Effector memory CD8-positive, alpha-beta T cell (primary cell): ENCODE results near the gene CARD19.

ENCODE experiments used
- ATAC-seq: fragments of 150-1000 bp; cut with Tn5 transposase; replicated peaks from 2 replicates; pipeline ENCODE4 v1.10.0; 2021; ENCODE audit warnings: mild to moderate bottlenecking, moderate library complexity
- DNase-seq, 3 experiments: peaks; one replicate each; pipeline ENCODE4 v3.0.0; 2021
- H3K27ac Mint-ChIP-seq, 2 donors: one replicate each; pipeline ENCODE4 v1.8.0; 2022; ENCODE audit warnings: mild to moderate bottlenecking in 2 of 2, mixed read lengths in 2 of 2, moderate library complexity in 2 of 2
- H3K27me3 Mint-ChIP-seq, 2 donors: one replicate each; pipeline ENCODE4 v1.8.0; 2022; ENCODE audit warnings: mixed read lengths in 2 of 2
- H3K36me3 Mint-ChIP-seq: one replicate; pipeline ENCODE4 v1.8.0; 2022; ENCODE audit warnings: mild to moderate bottlenecking, moderate library complexity, mixed read lengths; ENCODE audit not compliant: insufficient read depth
- H3K4me1 Mint-ChIP-seq, 2 donors: one replicate each; pipeline ENCODE4 v1.8.0; 2022; ENCODE audit warnings: low read depth in 2 of 2, mixed read lengths in 2 of 2
- H3K4me3 Mint-ChIP-seq, 2 donors: one replicate each; pipeline ENCODE4 v1.8.0; 2022; ENCODE audit warnings: mild to moderate bottlenecking in 2 of 2, mixed read lengths in 2 of 2, moderate library complexity in 2 of 2
- H3K9me3 Mint-ChIP-seq, 2 donors: one replicate each; pipeline ENCODE4 v1.8.0; 2022; ENCODE audit warnings: mixed read lengths in 2 of 2

The CARD19 gene

DNA sequence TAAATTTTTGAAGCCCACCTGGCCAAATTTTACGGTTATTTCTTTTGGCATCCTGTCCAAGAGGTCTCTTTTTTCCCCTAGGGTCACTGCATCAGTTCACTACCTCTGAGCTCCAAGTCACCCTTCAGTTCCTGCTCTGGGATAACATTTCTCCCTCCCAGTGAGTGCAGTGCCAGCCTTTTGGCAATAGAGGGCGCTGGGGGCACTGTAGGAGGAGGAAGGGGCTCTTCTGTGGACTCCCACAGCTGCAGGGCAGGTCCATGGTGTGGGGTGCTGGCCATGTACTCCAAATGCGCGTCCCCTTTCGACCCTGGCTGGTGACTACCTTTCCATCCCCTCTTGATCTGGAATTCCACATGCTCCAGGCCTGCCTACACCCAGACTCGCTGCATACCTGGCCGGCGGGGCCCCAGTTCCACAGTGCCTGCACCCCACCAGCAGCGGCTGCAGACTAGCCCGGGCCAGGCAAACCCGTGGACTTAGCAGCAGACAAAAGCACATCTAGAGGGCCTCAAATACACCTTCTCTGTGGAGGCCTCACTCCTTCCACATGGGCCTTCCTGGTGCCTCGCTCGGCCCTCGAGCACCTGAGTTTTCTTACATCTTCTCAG lies 58.4 kb downstream of the CARD19 start:
- Mint-ChIP-seq H3K4me1 (peaks cover 0 to 2% of the 10 kb centered on the region in 2 donors), H3K9me3 (no peaks in the 10 kb centered on the region), H3K4me3 (no peak overlapping the region), H3K27ac (no peak overlapping the region), H3K27me3 (no peaks in the 10 kb centered on the region), H3K36me3 (no peaks in the 10 kb centered on the region)
- ATAC-seq (peak; percentile 44), DNase-seq (peak; percentile 37 to 40 (median 39))

DNA sequence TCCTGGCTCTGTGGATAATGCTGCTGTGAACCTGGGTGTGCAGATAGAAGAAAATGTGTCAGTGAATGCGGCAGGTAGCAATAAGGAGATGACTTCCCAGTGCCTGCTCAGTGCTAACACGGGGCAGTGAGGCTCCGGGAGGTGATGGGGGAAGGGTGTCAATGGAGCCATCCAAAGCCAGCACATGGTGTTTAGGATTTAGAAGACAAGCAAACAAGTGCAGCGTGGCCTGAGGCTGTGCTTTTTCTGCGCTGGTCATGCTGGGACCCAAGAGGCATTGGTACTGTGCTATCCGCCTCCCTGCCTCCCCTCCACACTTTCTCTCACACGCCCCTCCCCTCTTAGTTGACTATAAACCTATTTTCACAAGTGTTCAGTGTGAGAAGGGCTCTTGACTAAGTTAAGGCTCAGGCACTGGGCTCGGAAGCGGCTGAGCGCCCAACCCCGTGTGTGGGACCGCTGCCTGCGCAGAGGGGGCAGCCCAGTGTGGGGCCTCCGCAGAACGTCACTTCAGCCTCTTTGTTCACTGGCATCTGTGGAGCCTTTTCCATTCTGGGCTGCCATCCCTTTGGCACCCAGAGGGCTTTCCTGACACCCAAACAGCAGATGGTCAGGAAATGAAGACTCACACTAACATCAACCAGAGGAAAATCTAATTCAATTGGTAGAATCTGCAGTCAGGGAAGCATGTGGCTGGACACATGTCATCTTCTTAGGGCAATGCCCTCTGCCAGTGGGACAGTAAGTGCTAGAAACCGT lies 59.9 kb downstream of the CARD19 start:
- no peaks in the 10 kb centered on the region for H3K27me3 Mint-ChIP-seq
- H3K9me3 Mint-ChIP-seq = no peaks in the 10 kb centered on the region
- no peak overlapping the region for H3K4me3 Mint-ChIP-seq
- H3K27ac Mint-ChIP-seq = peak overlapping the region in 1 of 2 donors; percentile 17
- H3K36me3 Mint-ChIP-seq = no peaks in the 10 kb centered on the region
- ATAC-seq (no peak), DNase-seq (no peak)
- H3K4me1 Mint-ChIP-seq = peaks cover 0 to 3% of the 10 kb centered on the region in 2 donors

DNA sequence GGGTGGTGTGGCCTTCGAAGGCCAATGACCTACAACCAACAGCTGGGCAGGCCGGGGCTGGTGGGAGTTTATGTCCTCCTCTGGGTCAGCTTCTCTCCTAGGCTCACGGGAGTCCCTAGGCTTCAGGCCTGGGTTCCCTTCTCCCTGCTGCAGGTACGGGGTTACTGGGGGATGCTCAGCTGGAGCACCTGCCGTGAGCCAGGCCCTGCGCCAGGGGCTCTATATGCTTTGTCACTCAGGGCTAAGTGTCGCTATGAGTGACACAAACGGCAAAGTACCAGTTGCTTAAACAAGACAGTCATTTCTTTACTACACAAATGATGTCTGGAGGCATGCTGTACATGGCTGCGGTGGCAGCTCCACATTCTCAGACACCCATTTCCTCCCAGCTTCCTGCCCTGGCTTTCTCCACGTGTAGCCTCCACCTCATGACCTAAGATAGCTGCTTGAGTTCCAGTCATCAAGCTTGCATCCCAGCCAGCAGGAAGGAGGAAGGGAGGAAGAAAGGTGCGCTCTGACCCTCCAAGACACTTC lies 60.5 kb downstream of the CARD19 start:
- peak; percentile 61 for ATAC-seq
- H3K36me3 Mint-ChIP-seq = no peaks in the 10 kb centered on the region
- no peak for DNase-seq
- H3K4me3 Mint-ChIP-seq = no peak overlapping the region
- H3K4me1 Mint-ChIP-seq = peaks cover 0 to 3% of the 10 kb centered on the region in 2 donors
- H3K27me3 Mint-ChIP-seq = no peaks in the 10 kb centered on the region
- H3K9me3 Mint-ChIP-seq = no peaks in the 10 kb centered on the region
- peak overlapping the region in 1 of 2 donors; percentile 17 for H3K27ac Mint-ChIP-seq

DNA sequence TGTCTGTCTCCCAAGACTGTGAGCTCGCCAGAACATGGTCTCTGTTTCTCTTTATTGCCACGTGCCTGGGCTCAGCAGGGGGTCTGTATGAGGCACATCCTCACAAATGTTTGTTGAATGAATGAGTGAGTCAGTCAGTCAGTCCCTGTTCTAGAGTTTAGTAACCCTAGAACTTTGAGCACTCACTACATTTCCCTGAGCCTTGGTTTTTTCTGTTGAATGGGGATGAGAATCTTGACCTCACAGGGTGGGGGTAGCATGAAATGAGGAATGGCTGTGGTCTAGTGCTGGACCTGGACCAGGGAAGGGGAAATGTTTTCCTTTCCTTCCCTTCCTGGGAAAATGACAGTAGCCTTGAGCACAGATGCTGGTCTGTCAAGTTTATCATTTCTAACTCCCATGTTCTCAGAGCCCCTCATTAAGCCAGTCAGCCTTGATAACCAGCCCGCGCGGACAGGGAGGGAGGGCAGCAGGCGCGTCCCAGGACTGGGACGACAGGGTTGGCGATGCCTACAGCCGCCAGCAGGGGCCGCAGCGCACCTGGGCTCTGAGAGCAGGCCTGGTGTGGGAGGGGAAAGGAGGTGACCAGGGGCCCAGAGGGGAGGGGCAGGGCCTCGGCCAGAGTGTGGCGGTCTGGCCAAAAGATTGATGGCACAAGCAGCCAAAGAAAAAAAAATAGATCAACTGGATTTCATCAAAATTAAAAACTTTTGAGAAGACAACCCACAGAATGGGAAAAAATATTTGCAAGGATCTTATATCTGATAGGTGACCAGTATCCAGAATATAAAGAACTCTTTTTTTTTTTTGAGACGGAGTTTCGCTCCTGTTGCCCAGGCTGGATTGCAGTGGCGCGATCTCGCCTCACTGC lies 63.8 kb downstream of the CARD19 start:
- Mint-ChIP-seq H3K27ac (peak overlapping the region in 1 of 2 donors; percentile 77), H3K9me3 (no peaks in the 10 kb centered on the region), H3K27me3 (no peaks in the 10 kb centered on the region), H3K4me1 (peaks cover 0 to 3% of the 10 kb centered on the region in 2 donors), H3K36me3 (no peaks in the 10 kb centered on the region), H3K4me3 (no peak overlapping the region)
- ATAC-seq (peak; percentile 91), DNase-seq (peak; percentile 59 to 68 (median 67))

DNA sequence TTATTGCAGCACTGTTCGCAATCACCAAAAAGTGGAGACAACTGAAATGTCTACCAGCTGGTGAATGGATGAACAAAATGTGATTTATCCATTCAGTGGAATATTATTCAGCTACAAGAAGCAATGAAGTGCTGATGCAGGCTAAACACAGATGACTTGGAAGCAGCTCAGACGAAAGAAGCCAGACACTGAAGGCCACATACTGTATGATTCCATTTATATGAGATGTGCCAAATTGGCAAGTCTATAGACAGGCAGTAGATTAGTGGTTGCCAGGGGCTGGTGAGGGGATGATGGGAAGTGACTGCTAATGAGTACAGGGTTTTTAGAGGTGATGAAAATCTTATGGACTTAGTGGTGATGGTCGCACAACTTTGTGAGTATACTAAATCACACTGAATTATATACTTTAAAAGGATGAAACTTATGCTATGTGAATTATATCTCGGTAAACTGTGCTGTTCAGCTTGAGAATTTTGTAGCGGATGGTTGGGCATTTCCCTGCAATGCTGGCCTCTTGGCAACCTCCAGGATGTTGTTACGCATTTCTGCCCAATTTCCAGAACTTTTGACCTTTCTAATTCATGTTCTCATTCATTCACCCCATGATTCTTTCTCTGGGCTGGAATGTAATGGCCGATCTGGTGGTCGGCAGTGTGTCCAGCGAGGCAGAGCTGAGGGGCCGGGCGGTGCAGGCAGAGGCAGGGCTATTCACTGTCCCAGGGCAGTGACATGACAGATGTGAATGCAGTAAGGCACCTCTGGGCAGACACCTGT lies 66.0 kb downstream of the CARD19 start:
- no peak for ATAC-seq
- no peak overlapping the region for H3K27ac Mint-ChIP-seq
- H3K4me1 Mint-ChIP-seq = peaks cover 0 to 3% of the 10 kb centered on the region in 2 donors

More for the DNA sequence above, 66.0 kb downstream of the CARD19 start:
- H3K4me3 Mint-ChIP-seq = no peak overlapping the region
- H3K27me3 Mint-ChIP-seq = no peaks in the 10 kb centered on the region
- no peak for DNase-seq
- H3K36me3 Mint-ChIP-seq = no peaks in the 10 kb centered on the region
- no peaks in the 10 kb centered on the region for H3K9me3 Mint-ChIP-seq
